ENCODE measurements around the gene LRRC4C.

GRCh38 chr11:40842750-40843339 lies 616.6 kb downstream of the LRRC4C start:
- TF ChIP-seq CTCF (IDR thresholded peaks at IDR 0.05; ENCODE audit: borderline replicate concordance, extremely low read depth, low read length, poor library complexity, severe bottlenecking) (no peak), EZH2 (IDR thresholded peaks at IDR 0.05; ENCODE audit: borderline replicate concordance, low read depth, low read length, severe bottlenecking) (no peak)
